K562 (cell line): ENCODE results near the gene UBE2G2. TPM values are rescaled to one million over a fixed set of nuclear protein-coding genes. Genes with fewer than 3 reads are reported as not detected.

ENCODE experiments used
- ARID2 ChIP-seq: fragments of 450-650 bp; IDR thresholded peaks from 2 replicates; pipeline ENCODE4 v1.6.1; 2017; ENCODE audit warnings: antibody characterized with exemption, mild to moderate bottlenecking
- HDGF ChIP-seq: fragments of 450-650 bp; IDR thresholded peaks from 2 replicates; pipeline ENCODE4 v1.6.1; 2016
- KLF13 ChIP-seq: fragments of 450-650 bp; IDR thresholded peaks from 2 replicates; pipeline ENCODE4 v1.6.1; 2016; ENCODE audit warnings: missing genetic modification characterization, low read depth, mild to moderate bottlenecking, missing compliant biosample characterization, moderate library complexity, borderline replicate concordance
- KLF16 ChIP-seq: IDR thresholded peaks from 2 replicates; pipeline ENCODE4 v1.6.1; 2016; ENCODE audit warnings: antibody characterized with exemption
- MAFK ChIP-seq: IDR thresholded peaks from 2 replicates; pipeline ENCODE4 v1.6.1; 2011; ENCODE audit warnings: low read length, improper control_type of control experiment
- NR1H2 ChIP-seq: sonication (generic); formaldehyde crosslinking; IDR thresholded peaks from 2 replicates; pipeline ENCODE4 v1.4.0; 2020; ENCODE audit warnings: mild to moderate bottlenecking, missing genetic modification reagents
- SMARCA4 ChIP-seq: fragments of 450-650 bp; IDR thresholded peaks from 2 replicates; pipeline ENCODE4 v1.6.1; 2016
- SMC3 ChIP-seq: conservative IDR thresholded peaks from 2 replicates; pipeline ENCODE4 v1.6.1; 2011; ENCODE audit warnings: low read depth, low read length, improper control_type of control experiment; ENCODE audit not compliant: insufficient read depth
- TBL1XR1 ChIP-seq, 2 experiments: IDR thresholded peaks; 2 replicates each; pipeline ENCODE4 v1.6.1; 2012; ENCODE audit warnings: improper control_type of control experiment in 2 of 2, low read length in 2 of 2, mild to moderate bottlenecking in 1 of 2
- ZFP36 ChIP-seq: fragments of 150-350 bp; IDR thresholded peaks from 2 replicates; pipeline ENCODE4 v1.6.1; 2018; ENCODE audit warnings: low read length, low read depth; ENCODE audit not compliant: partially characterized antibody
- ZNF830 ChIP-seq: fragments of 250-450 bp; sonication (Bioruptor Pico); IDR thresholded peaks from 2 replicates; pipeline ENCODE4 v1.5.0; 2021; ENCODE audit warnings: mild to moderate bottlenecking
- polyA plus RNA-seq, 8 experiments: library from polyadenylated mRNA; depleted of rRNA in 4 of 8; stranded (reverse) in 5 of 8; unstranded in 3 of 8; fragments of >200 nt; fragmentation: Nextera tagmentation in 2 of 8; fragmentation: Illumina TruSeq in 1 of 8; extraction: Ambion mirVana in 2 of 8; extraction: Trizol in 1 of 8; gene quantifications; 2 replicates each; pipeline versions ENCODE4 v1.2.1 to v1.2.3, GENCODE V29; 2011 to 2014; ENCODE audit warnings: inconsistent platforms in 1 of 8, missing spikeins in 1 of 8
- total RNA-seq, 7 experiments: library from RNA; depleted of rRNA in 6 of 7; stranded (reverse); fragments of >200 nt in 6 of 7; fragmentation: Illumina TruSeq in 2 of 7; extraction: Trizol in 2 of 7; gene quantifications; 2 replicates each; pipeline versions ENCODE4 v1.2.1 to v1.2.3, GENCODE V29; 2011 to 2021; ENCODE audit warnings: low replicate concordance in 1 of 7
- TF ChIP-seq, protein P1 (sequence below): sonication (generic); formaldehyde crosslinking; IDR thresholded peaks from 2 replicates; pipeline ENCODE4 v1.8.0; 2023; ENCODE audit warnings: missing genetic modification reagents, mild to moderate bottlenecking, borderline replicate concordance
- TF ChIP-seq, protein P2 (sequence below), 2 experiments: fragments of 250-450 bp in 1 of 2; fragments of 450-650 bp in 1 of 2; sonication (Bioruptor Pico) in 1 of 2; IDR thresholded peaks; 2 replicates each; pipeline versions ENCODE4 v1.6.1 to v1.8.0; 2016 to 2021; ENCODE audit warnings: mild to moderate bottlenecking in 2 of 2, moderate library complexity in 2 of 2, missing compliant biosample characterization in 1 of 2, missing genetic modification characterization in 1 of 2
- TF ChIP-seq, protein P3 (sequence below): fragments of 450-650 bp; IDR thresholded peaks from 2 replicates; pipeline ENCODE4 v1.6.1; 2017; ENCODE audit warnings: antibody characterized with exemption, mild to moderate bottlenecking

Gene UBE2G2
- total and polyA plus RNA-seq, 9 of the 15 experiments (the other 6 are each of a cell fraction or from before 2014, with no cell fraction given), result 47.5 to 225 (median 140) TPM

DNA sequence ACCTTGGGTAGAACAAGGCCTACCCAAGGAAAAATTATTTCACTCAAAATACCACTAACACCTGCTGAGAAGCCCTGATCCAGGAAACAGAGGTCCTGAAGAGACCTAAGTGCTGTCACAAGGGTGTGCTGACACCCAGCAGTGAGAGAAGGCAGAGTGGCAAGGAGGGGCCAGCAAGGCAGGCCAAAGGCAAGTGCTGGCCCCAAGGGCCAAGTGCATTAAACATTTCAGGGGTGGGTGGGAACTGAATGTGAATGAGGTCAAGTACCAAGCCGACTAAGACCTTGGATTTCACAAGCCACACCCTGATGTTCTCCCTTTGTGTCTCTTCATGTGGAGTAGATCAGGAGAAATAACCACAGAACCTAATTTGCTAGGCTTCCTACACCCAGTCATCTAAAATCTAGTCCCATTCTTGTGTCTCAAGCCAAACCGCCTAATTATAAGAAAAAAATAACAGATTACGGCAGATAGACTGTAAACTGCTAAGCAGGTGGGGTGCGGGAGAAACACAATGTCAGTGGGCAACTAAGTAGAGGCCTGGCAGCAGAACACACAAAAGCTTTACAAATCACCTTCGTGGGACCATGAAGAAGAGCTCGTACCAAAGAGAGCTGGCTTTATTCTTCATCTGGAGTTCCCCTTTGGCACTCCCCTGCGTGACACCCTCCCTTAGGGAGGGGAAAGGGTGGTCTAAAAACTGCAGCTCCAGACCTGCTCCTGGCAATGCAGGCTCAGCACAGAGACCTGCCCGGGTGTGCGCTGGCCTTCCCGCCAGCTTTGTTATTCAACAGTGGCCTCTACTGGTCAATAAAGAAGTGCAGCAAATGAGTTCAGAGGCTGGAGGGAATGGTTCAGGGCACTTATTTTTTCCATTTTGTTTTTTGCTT, 8.7 kb downstream of the UBE2G2 start (continued):
- TF ChIP-seq KLF13 (tag) (0 out of 2 replicates have a peak, but pooled peaks have one; percentile 14), ZNF830 (0 out of 2 replicates have a peak, but pooled peaks have one; percentile 22), SMARCA4 (peak; percentile 83), MAFK (peak; percentile 14; the same call in 1 of the 2 replicates), ARID2 (peak; percentile 68), ZFP36 (peak; percentile 21), KLF16 (0 out of 2 replicates have a peak, but pooled peaks have one; percentile 14), NR1H2 (CRISPR knock-in tag) (0 out of 2 replicates have a peak, but pooled peaks have one; percentile 23), TBL1XR1 (IDR thresholded peaks at IDR 0.05; ENCODE audit: low read length in 2 of 2) (no peak), HDGF (peak; percentile 32; the same call in 1 of the 2 replicates), SMC3 (peak; percentile 52; the same call in 1 of the 2 replicates)
- TF ChIP-seq, protein P1, sequence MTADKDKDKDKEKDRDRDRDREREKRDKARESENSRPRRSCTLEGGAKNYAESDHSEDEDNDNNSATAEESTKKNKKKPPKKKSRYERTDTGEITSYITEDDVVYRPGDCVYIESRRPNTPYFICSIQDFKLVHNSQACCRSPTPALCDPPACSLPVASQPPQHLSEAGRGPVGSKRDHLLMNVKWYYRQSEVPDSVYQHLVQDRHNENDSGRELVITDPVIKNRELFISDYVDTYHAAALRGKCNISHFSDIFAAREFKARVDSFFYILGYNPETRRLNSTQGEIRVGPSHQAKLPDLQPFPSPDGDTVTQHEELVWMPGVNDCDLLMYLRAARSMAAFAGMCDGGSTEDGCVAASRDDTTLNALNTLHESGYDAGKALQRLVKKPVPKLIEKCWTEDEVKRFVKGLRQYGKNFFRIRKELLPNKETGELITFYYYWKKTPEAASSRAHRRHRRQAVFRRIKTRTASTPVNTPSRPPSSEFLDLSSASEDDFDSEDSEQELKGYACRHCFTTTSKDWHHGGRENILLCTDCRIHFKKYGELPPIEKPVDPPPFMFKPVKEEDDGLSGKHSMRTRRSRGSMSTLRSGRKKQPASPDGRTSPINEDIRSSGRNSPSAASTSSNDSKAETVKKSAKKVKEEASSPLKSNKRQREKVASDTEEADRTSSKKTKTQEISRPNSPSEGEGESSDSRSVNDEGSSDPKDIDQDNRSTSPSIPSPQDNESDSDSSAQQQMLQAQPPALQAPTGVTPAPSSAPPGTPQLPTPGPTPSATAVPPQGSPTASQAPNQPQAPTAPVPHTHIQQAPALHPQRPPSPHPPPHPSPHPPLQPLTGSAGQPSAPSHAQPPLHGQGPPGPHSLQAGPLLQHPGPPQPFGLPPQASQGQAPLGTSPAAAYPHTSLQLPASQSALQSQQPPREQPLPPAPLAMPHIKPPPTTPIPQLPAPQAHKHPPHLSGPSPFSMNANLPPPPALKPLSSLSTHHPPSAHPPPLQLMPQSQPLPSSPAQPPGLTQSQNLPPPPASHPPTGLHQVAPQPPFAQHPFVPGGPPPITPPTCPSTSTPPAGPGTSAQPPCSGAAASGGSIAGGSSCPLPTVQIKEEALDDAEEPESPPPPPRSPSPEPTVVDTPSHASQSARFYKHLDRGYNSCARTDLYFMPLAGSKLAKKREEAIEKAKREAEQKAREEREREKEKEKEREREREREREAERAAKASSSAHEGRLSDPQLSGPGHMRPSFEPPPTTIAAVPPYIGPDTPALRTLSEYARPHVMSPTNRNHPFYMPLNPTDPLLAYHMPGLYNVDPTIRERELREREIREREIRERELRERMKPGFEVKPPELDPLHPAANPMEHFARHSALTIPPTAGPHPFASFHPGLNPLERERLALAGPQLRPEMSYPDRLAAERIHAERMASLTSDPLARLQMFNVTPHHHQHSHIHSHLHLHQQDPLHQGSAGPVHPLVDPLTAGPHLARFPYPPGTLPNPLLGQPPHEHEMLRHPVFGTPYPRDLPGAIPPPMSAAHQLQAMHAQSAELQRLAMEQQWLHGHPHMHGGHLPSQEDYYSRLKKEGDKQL, result no peak
- TF ChIP-seq, protein P2, sequence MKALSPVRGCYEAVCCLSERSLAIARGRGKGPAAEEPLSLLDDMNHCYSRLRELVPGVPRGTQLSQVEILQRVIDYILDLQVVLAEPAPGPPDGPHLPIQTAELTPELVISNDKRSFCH (CRISPR knock-in tag; IDR thresholded peaks at IDR 0.05), result no peak
- TF ChIP-seq, protein P2 (tag; IDR thresholded peaks at IDR 0.05), result 0 out of 2 replicates have a peak, but pooled peaks have one; percentile 32
- TF ChIP-seq, protein P3, sequence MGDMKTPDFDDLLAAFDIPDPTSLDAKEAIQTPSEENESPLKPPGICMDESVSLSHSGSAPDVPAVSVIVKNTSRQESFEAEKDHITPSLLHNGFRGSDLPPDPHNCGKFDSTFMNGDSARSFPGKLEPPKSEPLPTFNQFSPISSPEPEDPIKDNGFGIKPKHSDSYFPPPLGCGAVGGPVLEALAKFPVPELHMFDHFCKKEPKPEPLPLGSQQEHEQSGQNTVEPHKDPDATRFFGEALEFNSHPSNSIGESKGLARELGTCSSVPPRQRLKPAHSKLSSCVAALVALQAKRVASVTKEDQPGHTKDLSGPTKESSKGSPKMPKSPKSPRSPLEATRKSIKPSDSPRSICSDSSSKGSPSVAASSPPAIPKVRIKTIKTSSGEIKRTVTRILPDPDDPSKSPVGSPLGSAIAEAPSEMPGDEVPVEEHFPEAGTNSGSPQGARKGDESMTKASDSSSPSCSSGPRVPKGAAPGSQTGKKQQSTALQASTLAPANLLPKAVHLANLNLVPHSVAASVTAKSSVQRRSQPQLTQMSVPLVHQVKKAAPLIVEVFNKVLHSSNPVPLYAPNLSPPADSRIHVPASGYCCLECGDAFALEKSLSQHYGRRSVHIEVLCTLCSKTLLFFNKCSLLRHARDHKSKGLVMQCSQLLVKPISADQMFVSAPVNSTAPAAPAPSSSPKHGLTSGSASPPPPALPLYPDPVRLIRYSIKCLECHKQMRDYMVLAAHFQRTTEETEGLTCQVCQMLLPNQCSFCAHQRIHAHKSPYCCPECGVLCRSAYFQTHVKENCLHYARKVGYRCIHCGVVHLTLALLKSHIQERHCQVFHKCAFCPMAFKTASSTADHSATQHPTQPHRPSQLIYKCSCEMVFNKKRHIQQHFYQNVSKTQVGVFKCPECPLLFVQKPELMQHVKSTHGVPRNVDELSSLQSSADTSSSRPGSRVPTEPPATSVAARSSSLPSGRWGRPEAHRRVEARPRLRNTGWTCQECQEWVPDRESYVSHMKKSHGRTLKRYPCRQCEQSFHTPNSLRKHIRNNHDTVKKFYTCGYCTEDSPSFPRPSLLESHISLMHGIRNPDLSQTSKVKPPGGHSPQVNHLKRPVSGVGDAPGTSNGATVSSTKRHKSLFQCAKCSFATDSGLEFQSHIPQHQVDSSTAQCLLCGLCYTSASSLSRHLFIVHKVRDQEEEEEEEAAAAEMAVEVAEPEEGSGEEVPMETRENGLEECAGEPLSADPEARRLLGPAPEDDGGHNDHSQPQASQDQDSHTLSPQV, result no peak; the same call in 1 of the 2 replicates
